Activated T-cell treated with anti-CD3 and anti-CD28 coated beads for 1 hour (primary cell): Measurements from ENCODE around the gene HLA-DPA1.
"Not testable (repeated sequence)": the region's sequence is repeated elsewhere in the genome, so short reads cannot be mapped to it uniquely, and the experiment has no call there.

Source experiments
- DNase-seq: peaks from one replicate; pipeline ENCODE4 v3.0.0-alpha.2; 2020; ENCODE audit warnings: low read depth

The HLA-DPA1 gene

GRCh38 chr6:33073431-33073871, at the start of gene HLA-DPA1:
TSS of gene HLA-DPA1 (minus strand) at chr6:33073649.
- DNase-seq: no peak

GRCh38 chr6:33123181-33123580, 49.7 kb upstream of the HLA-DPA1 start:
- DNase-seq: no peak

DNA sequence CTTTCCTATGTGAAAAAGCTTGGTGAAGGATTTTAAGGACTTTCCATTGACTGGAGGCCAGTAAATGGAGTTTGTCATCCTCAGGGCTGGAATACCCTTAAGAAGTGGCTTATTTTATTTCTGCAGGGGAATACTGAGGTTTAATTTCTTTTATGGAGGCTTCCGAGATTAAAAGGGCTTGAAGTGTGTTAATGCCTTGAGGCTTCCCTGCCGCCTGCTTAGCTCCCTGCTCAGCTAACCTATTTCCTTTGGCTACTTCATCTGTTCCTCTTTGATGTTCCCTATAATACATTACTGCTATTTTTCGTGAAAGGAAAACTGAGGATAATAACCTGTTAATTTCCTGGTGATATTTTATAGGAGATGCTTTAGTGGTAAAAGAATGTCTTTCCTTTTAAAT, 46.6 kb upstream of the HLA-DPA1 start:
- no peak for DNase-seq

DNA sequence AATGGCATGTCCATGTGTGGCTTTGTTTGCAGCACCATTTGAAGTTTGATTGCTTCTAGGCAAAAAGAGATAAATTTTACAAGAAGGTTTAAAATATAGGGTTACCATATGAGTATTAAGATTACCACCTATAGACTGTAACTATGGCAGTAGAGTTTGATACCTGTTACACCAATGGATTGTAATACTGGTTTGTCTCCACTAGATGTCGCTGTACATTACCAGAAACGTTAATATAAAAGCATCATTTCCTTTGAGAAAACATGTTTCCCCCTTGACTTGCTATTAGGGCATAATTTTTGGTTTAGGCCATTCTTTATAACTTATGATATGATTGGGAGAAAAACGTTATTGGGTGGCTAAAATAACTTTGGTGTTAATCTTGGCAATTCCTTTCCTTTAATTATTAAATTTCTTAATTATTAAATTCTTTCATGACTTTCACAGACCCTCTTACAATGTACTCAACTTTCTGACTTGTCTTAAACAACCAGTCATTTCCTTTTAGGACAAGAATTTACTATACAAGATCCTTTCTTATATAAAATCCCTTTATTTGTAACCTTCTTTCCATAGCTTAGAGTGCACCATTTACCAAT, 45.2 kb upstream of the HLA-DPA1 start:
- no peak for DNase-seq

DNA sequence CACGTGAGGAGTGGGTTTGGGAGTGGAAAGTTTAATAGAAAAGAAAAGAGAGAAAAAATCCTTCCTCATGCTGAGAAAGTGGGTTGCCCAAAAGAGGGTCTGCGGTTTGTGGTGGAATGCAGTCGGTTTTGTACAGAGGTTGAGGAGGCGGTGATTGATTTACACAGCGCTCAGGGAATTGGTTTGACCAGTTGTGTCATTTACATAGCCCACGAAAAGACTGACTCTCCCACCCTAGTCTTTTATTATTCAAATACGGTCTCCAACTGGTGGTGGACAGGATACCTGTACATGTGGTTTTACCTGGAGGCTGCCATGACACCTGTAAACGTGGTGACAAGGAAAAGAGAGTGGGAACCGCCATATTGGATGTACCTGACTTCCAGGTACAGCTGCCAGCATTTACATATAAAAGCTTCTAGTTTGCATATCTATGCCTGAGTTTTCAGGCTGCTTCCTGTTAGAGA, 44.4 kb upstream of the HLA-DPA1 start:
- no peak for DNase-seq

DNA sequence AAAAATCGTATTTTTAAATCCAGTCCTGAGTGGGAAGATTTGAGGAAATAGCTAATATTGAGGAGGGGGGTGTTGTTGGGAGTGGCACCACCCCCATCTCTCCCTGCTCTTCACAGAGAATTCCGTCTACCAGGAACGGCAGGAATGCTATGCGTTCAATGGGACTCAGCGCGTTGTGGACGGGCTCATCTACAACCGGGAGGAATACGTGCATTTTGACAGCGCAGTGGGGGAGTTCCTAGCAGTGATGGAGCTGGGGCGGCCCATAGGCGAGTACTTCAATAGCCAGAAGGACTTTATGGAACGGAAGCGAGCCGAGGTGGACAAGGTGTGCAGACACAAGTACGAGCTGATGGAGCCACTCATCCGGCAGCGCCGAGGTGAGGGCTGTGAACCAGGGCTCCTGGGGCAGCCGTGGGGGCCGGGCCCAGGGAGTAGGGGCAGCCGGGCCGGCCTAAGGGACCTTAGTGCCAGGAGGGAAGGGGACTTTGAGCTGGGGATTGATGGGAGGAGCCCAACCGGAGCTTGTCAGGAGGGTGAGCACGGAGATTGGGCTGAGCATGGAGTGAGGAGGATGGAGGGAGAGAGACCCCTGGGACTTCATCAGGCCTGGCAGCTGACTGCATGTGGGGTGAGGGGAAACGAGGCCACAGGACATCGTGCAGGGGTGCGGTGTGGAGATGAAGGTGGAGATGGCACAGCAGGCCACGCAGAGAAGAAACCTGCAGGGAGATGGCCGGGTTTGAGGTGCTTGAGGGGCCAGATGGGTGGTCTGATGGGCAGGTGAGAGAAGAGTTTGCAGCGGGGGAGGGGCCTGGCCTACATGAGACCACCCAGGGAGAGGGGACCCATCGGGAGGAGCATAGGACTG, 43.6 kb upstream of the HLA-DPA1 start:
- DNase-seq: no peak

DNA sequence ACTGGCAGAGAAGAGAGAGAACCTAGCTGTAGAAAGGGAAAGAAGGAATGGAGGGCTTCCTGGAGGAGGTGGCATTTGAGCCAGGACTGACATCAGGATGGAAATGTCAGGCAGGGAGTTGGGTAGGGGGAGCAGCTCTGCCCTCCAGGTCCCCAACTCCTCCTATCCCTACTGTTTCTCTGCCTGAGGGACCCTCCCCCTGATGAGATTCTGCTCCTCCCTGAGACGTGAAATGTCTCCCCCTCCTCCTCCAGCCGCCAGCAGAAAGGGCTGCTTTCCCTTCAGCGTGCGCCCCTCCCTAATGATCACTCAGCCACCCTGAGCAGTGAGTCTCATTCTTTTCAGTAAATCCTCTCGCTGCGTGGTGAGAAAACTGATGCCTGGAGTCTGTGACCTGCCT, 43.0 kb upstream of the HLA-DPA1 start:
- DNase-seq: no peak

GRCh38 chr6:33114406-33114805, 41.0 kb upstream of the HLA-DPA1 start:
- DNase-seq: no peak

DNA sequence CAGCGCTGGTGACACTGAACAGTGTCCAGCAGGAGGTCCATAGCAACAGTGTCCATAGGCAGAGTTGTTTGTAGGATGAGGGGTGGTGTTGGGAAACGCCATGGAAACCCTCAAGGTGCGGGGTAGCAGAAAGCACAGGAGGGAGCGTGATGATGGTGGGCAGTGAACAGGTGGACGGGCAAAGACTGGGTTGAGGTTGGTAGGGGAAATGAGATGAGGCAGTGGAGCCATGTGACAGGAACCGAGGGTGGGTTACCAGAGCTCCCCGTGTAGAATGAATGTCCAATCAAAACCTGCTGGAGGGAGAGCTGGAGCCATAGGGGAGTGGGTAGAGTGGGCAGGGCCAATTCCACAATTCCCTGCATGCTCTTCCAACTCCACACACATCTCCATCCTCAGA, 40.3 kb upstream of the HLA-DPA1 start:
- DNase-seq: no peak

GRCh38 chr6:33112148-33112547, 38.7 kb upstream of the HLA-DPA1 start:
- no peak for DNase-seq

GRCh38 chr6:33108307-33108706, 34.9 kb upstream of the HLA-DPA1 start:
- no peak for DNase-seq

DNA sequence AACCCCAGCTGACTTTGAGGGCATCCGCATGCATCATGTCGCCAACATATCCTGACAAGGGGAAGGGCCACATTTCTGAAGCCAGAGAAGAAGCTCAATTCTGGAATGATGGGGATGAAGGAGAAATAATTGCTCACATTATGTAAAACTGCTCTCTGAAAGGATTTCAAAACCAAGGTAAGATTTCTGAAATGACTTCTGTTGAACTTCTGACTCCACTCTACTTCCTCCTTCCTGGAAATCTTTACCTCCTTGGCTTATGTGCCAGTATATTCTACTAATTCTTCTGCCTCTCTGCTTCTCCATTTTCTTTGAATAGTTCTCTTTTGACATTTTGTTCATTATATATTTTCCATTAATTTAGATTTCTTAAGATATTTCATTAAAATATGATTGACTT, 34.2 kb upstream of the HLA-DPA1 start:
- DNase-seq: no peak

DNA sequence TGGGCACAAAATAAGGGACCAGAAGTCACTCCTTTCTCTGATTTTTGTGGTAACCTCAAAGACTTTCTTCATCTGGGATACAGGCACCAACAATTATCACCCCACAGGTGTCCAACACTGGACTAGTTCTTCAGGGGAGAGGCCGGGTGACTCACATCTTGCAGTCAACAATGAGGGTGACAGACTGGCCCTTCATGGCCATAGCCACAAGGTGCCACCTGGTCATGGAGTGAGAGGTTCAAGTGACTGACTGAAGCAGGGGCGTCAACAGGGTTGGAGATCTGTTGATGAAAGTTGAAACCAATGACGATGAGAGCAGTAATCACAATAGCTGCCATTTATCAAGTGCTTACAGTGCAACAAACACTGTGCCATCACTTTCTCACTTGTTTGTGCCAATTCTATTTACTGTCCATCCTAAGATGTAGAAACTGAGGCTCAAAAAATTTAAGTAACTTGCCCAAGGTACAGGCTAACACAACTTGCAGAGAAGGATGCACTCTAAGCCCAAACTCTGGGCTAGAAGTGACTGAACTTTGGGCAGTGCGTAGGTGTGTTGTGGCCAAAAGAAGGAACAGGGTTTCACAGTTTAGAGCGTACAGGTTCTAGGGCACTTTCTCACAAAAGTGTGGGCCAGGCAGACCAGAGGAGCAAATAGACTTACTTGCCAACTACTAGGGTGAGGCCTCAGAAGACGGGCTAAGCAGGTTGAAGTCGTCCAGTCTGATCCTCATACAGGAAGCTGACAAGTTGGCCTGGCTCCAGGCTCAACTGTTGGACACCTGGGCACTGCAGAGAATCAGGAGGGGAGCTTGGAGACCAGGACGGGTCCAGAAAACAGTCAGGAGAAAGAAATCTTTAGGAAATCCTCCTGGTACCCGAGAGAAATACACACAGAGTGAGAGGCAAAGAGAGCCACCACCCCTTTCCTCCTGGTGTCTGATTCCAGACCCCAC, 32.7 kb upstream of the HLA-DPA1 start:
- DNase-seq: no peak

DNA sequence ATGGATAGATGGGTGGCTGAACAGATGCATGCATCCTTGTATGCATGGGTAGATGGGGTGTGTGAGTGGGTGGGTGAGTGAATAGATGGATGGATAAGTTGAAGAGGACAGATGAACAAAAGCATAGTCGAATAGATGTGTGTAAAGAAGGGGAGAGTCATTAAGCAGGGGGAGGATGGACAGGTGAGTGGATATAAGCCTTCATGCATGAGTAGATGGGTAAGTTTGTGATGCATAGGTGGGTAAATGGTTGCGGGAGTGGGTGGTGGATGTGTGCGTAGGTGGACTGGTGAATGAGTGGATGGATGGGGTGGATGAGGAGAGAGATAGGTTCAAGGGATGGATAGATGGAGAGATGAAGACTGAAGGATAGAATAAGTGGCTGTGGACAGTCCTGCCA, 31.9 kb upstream of the HLA-DPA1 start:
- no peak for DNase-seq

DNA sequence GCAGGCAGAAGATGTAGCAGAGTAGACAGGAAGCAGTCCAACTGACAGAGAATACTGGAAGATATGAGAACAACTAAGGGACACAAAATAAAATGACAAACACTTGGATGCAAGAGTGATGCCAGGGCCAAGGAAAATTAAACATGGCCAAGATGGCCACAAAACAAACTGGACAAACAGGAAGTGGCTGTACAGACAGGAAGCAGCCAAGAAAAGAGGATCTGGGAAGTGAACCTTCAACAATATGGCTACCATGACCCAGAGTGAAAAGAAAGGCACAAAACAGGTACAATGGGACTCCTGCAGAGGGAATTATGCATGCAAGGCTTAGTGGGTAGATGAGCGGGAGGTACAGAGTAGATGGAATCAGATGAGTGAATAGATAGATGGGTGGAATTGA, 31.4 kb upstream of the HLA-DPA1 start:
- DNase-seq: no peak

DNA sequence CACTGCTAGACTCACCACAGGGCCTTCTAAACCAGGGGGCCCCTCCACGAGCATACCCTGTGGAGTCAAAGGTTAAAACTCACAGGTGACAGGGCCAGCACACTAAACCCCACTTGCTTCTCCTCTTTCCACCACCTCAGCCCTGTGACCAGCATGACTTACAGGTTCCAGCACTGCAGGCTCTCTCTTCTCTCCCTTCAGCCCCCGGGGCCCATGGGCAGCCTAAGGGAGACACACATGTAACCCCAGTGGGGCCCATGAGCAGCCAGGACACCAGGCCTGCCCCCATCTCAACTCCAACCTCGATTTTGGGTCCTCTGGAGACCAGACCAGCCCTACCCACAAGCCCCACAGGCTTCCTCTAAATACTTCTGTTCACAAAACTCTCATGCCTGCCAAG, 30.3 kb upstream of the HLA-DPA1 start:
- no peak for DNase-seq

DNA sequence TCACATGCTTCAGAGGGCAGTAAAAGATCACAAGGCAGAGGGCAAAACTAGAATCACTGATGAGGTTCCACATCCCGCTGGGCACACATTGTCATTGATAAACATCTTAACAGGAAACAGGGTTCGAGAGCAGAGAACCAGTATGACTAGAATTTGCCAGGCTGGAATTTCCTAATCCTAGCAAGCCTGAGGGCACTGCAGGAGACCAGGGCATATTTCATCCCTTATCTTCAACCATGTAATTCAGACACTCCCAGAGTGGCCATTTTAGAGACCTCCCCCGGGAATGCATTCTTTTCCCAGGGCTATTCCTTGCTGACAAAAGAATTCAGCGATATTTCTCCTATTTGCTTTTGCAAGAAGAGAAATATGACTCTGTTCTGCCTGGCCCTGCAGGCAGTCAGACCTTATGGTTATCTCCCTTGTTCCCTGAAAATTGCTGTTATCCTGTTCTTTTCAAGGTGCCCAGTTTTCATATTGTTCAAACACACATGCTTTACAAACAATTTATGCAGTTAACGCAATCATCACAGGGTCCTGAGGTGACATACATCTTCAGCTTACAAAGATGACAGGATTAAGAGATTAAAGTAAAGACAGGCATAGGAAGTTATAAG, 27.8 kb upstream of the HLA-DPA1 start:
- not testable (repeated sequence) for DNase-seq

- no peak for DNase-seq
Measured at GRCh38 chr6:33095681-33096080, 22.2 kb upstream of the HLA-DPA1 start.

DNA sequence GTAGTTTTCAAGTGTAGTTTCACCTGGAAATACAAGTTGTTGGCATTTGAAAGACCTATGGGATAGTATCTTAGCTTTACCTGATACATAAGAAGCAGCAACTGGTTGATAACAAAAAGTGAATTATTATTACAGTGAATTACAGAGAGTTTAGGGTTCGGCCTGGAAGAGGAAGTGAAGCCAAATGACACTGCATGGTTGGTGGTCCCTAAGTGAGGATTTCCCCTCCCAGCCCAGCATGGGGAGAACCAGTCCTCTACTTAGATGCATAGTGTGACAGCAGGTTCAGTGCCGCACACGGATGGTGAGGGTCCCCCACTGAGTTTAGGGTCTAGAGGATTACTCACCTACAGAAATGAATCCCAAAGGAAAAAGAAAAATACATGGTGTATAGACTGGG, 20.4 kb upstream of the HLA-DPA1 start:
- no peak for DNase-seq

- no peak for DNase-seq
Measured at GRCh38 chr6:33092385-33092784, 18.9 kb upstream of the HLA-DPA1 start.

DNA sequence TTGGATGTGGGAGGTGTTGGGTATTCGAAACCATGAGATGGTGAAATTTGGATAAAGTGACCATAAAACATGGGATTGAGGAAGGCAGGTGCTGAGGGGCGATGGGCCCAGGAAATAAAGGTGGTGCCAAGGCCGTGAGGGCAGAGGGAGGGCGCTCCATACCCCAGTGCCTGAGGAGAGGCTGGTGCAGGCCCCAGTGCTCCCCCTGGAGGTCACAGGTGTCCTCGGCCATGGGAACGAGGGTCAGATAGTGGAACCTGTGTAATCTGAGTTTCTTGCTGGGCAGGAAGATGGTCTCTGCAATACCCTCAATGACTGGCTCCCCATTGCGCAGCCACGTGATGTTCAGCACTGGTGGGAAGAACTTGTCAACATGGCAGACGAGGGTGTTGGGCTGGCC, 18.5 kb upstream of the HLA-DPA1 start:
- peak; percentile 48 for DNase-seq
